ENCODE results near the gene MAP3K4.

- TF ChIP-seq CTCF (conservative IDR thresholded peaks at IDR 0.05; ENCODE audit: low read depth, low read length) (no peak), EZH2 (IDR thresholded peaks at IDR 0.05; ENCODE audit: low read length, unreplicated experiment) (no peak), EZH2phosphoT487 (IDR thresholded peaks at IDR 0.05; ENCODE audit: borderline replicate concordance, low read length) (no peak)
These were observed 144.4 kb downstream of the MAP3K4 start for GRCh38 chr6:161135695-161136591.
